Parathyroid adenoma (tissue), 2 donors: ENCODE measurements around the gene SERPIND1.

ENCODE experiments used
- H2AFZ ChIP-seq: fragments of 300-600 bp; sonication (generic); one replicate; pipeline ENCODE4 v1.7.0; 2017; ENCODE audit warnings: antibody characterized with exemption, mild to moderate bottlenecking
- H3K27ac ChIP-seq: fragments of 300-600 bp; sonication (generic); one replicate; pipeline ENCODE4 v1.7.0; 2017
- H3K27me3 ChIP-seq: fragments of 300-600 bp; sonication (generic); one replicate; pipeline ENCODE4 v1.7.0; 2017; ENCODE audit warnings: low read length; ENCODE audit not compliant: control insufficient read depth, insufficient read depth
- H3K36me3 ChIP-seq: fragments of 300-600 bp; sonication (generic); one replicate; pipeline ENCODE4 v1.7.0; 2017; ENCODE audit warnings: low read length; ENCODE audit not compliant: control insufficient read depth, insufficient read depth
- H3K4me1 ChIP-seq: fragments of 300-600 bp; sonication (generic); one replicate; pipeline ENCODE4 v1.7.0; 2017; ENCODE audit warnings: control low read depth
- H3K4me2 ChIP-seq: fragments of 300-600 bp; sonication (generic); one replicate; pipeline ENCODE4 v1.7.0; 2017; ENCODE audit warnings: low read length
- H3K4me3 ChIP-seq: fragments of 300-600 bp; sonication (generic); one replicate; pipeline ENCODE4 v1.7.0; 2017; ENCODE audit warnings: low read depth, low read length
- H3K79me2 ChIP-seq: fragments of 300-600 bp; sonication (generic); one replicate; pipeline ENCODE4 v1.7.0; 2017; ENCODE audit warnings: control low read depth
- H3K9ac ChIP-seq: fragments of 300-600 bp; sonication (generic); one replicate; pipeline ENCODE4 v1.7.0; 2017; ENCODE audit warnings: mild to moderate bottlenecking
- H3K9me3 ChIP-seq: fragments of 300-600 bp; sonication (generic); one replicate; pipeline ENCODE4 v1.7.0; 2017; ENCODE audit warnings: low read length; ENCODE audit not compliant: control insufficient read depth
- TF ChIP-seq, protein P1 (sequence below): fragments of 300-600 bp; sonication (generic); IDR thresholded peaks from one replicate; pipeline ENCODE4 v1.7.0; 2017; ENCODE audit warnings: antibody characterized with exemption, mild to moderate bottlenecking
- donor health status: primary hyperparathyroidism.

SERPIND1 gene

GRCh38 chr22:20783844-20784723, 10.2 kb downstream of the SERPIND1 start:
- Histone ChIP-seq H3K27ac (no peak overlapping the region), H3K4me1 (no peaks in the 10 kb centered on the region), H3K79me2 (no peaks in the 10 kb centered on the region), H2AFZ (no peak overlapping the region), H3K4me3 (no peak overlapping the region), H3K4me2 (no peak overlapping the region), H3K27me3 (no peaks in the 10 kb centered on the region), H3K9ac (no peak overlapping the region), H3K9me3 (no peaks in the 10 kb centered on the region), H3K36me3 (no peaks in the 10 kb centered on the region)
- TF ChIP-seq, protein P1, sequence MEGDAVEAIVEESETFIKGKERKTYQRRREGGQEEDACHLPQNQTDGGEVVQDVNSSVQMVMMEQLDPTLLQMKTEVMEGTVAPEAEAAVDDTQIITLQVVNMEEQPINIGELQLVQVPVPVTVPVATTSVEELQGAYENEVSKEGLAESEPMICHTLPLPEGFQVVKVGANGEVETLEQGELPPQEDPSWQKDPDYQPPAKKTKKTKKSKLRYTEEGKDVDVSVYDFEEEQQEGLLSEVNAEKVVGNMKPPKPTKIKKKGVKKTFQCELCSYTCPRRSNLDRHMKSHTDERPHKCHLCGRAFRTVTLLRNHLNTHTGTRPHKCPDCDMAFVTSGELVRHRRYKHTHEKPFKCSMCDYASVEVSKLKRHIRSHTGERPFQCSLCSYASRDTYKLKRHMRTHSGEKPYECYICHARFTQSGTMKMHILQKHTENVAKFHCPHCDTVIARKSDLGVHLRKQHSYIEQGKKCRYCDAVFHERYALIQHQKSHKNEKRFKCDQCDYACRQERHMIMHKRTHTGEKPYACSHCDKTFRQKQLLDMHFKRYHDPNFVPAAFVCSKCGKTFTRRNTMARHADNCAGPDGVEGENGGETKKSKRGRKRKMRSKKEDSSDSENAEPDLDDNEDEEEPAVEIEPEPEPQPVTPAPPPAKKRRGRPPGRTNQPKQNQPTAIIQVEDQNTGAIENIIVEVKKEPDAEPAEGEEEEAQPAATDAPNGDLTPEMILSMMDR, result peak; percentile 34

DNA sequence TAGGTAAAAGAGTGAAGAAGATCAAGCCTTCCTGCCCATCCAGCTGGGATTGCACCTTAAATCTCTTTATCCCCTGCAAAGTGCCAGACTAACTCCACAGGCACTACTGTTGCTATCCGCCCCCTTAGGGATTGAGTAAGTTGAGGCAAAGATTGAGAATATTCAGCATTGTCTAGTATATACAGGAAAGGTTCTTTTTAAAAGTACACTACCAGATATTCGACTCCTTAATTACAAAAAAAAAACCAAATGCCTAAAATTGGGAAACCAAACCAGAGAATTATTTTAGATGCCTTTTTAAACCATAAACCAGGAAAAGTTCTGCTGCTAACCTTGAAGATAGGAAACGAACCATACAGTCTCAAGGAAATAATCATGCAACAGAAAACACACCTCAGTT, 11.5 kb downstream of the SERPIND1 start:
- Histone ChIP-seq H3K4me3 (no peak overlapping the region), H3K4me1 (no peaks in the 10 kb centered on the region), H3K9ac (no peak overlapping the region), H3K36me3 (no peaks in the 10 kb centered on the region), H3K9me3 (no peaks in the 10 kb centered on the region), H3K79me2 (no peaks in the 10 kb centered on the region), H3K27ac (no peak overlapping the region), H2AFZ (no peak overlapping the region), H3K4me2 (no peak overlapping the region), H3K27me3 (no peaks in the 10 kb centered on the region)
- TF ChIP-seq, protein P1, result no peak

GRCh38 chr22:20786048-20786447, 12.1 kb downstream of the SERPIND1 start:
- Histone ChIP-seq H3K9me3 (no peaks in the 10 kb centered on the region), H3K27me3 (no peaks in the 10 kb centered on the region), H3K27ac (no peak overlapping the region), H3K79me2 (no peaks in the 10 kb centered on the region), H3K4me2 (no peak overlapping the region), H3K4me3 (no peak overlapping the region), H3K4me1 (no peaks in the 10 kb centered on the region), H2AFZ (no peak overlapping the region), H3K36me3 (no peaks in the 10 kb centered on the region), H3K9ac (no peak overlapping the region)
- TF ChIP-seq, protein P1, result no peak

DNA sequence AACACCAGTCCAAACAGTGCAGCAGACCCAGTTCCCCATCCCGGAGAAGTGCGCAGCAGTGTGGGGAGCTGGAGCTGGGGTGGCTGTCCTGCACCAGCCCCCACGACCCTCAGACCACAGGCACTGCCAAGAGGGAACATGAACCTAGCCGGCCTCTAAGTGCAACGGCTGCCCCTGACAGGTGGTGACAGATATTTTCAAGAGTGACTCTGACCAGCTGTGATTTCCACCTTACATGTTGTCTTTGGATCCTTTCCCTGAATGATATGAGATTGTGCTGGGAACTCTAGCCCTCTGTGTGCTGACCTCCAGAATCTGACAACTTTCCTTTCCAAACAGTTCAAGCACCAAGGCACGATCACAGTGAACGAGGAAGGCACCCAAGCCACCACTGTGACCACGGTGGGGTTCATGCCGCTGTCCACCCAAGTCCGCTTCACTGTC, 12.6 kb downstream of the SERPIND1 start:
- TF ChIP-seq, protein P1, result no peak
- Histone ChIP-seq H2AFZ (no peak overlapping the region), H3K4me1 (no peaks in the 10 kb centered on the region), H3K27me3 (no peaks in the 10 kb centered on the region), H3K9me3 (no peaks in the 10 kb centered on the region), H3K4me3 (no peak overlapping the region), H3K27ac (no peak overlapping the region), H3K36me3 (no peaks in the 10 kb centered on the region), H3K9ac (no peak overlapping the region), H3K4me2 (no peak overlapping the region), H3K79me2 (no peaks in the 10 kb centered on the region)

DNA sequence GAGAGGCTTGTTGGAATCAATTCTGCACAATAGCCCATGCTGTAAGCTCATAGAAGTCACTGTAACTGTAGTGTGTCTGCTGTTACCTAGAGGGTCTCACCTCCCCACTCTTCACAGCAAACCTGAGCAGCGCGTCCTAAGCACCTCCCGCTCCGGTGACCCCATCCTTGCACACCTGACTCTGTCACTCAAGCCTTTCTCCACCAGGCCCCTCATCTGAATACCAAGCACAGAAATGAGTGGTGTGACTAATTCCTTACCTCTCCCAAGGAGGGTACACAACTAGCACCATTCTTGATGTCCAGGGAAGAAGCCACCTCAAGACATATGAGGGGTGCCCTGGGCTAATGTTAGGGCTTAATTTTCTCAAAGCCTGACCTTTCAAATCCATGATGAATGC, 13.3 kb downstream of the SERPIND1 start:
- H3K4me1 ChIP-seq, result no peaks in the 10 kb centered on the region
- no peaks in the 10 kb centered on the region for H3K79me2 ChIP-seq
- no peak overlapping the region for H3K9ac ChIP-seq
- H3K36me3 ChIP-seq, result no peaks in the 10 kb centered on the region
- no peak overlapping the region for H3K4me2 ChIP-seq
- H3K27me3 ChIP-seq, result no peaks in the 10 kb centered on the region
- H2AFZ ChIP-seq, result no peak overlapping the region
- H3K9me3 ChIP-seq, result no peaks in the 10 kb centered on the region
- no peak overlapping the region for H3K27ac ChIP-seq
- TF ChIP-seq, protein P1, result no peak
- no peak overlapping the region for H3K4me3 ChIP-seq
